Uterus (tissue), 2 donors: Measurements from ENCODE around the gene SLC48A1.

Source experiments
- POLR2A ChIP-seq, 2 donors: fragments of 450-650 bp; IDR thresholded peaks; one replicate each; pipeline ENCODE4 v1.6.1; 2016; ENCODE audit warnings: antibody characterized with exemption in 2 of 2, mild to moderate bottlenecking in 1 of 2, moderate library complexity in 1 of 2
- TF ChIP-seq, protein P1 (sequence below), 4 experiments: fragments of 200-600 bp in 2 of 4; fragments of 450-650 bp in 2 of 4; sonication (generic) in 2 of 4; IDR thresholded peaks; one replicate each; pipeline ENCODE4 v1.5.1; 2016 to 2019; ENCODE audit warnings: antibody characterized with exemption in 4 of 4, mild to moderate bottlenecking in 2 of 4, moderate library complexity in 1 of 4

DNA sequence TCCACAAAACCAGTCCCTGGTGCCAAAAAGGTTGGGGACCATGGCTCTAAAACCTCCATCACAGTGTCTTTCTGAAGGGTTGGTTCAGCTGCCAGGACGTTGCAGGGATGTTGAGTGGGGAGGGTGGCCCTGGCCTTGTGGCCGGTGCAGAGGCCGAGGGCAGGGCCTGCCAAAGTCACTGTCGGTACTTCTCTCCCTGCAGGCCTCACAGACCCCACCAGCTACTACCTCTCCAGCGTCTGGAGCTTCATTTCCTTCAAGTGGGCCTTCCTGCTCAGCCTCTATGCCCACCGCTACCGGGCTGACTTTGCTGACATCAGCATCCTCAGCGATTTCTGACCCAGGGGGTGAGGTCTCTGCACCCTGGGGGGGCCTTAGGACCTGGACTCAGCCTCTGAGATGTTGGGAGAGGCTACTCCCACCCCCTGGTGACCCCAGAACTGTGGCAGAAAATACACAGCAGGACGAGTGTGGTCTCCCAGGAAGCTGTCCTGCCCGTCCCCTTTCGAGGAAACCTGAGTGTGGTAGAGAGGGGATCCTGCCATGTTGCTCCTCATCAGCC is 7.0 kb downstream of the SLC48A1 start:
- TF ChIP-seq, protein P1, sequence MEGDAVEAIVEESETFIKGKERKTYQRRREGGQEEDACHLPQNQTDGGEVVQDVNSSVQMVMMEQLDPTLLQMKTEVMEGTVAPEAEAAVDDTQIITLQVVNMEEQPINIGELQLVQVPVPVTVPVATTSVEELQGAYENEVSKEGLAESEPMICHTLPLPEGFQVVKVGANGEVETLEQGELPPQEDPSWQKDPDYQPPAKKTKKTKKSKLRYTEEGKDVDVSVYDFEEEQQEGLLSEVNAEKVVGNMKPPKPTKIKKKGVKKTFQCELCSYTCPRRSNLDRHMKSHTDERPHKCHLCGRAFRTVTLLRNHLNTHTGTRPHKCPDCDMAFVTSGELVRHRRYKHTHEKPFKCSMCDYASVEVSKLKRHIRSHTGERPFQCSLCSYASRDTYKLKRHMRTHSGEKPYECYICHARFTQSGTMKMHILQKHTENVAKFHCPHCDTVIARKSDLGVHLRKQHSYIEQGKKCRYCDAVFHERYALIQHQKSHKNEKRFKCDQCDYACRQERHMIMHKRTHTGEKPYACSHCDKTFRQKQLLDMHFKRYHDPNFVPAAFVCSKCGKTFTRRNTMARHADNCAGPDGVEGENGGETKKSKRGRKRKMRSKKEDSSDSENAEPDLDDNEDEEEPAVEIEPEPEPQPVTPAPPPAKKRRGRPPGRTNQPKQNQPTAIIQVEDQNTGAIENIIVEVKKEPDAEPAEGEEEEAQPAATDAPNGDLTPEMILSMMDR (IDR thresholded peaks at IDR 0.05): no peak
- no peak for TF ChIP-seq POLR2A (IDR thresholded peaks at IDR 0.05)
